Stimulated activated effector memory CD8-positive, alpha-beta T cell treated with anti-CD3 and anti-CD28 coated beads, Interleukin-12 subunit alpha, Interleukin-12 subunit beta, amount 100 ng/mL, for 72 hours (primary cell): ENCODE measurements around the gene TMPRSS2.
A peak's percentile ranks its signal among the peaks of the same experiment; 100 is the strongest.
"Not testable (repeated sequence)": the region's sequence is repeated elsewhere in the genome, so short reads cannot be mapped to it uniquely, and the experiment has no call there.

Experiments
- ATAC-seq: fragments of 150-1000 bp; cut with Tn5 transposase; 2 replicates; pipeline ENCODE4 v1.10.0; 2021
- DNase-seq, 2 donors: peaks; one replicate each; pipeline ENCODE4 v3.0.0; 2021 to 2022; ENCODE audit warnings: low spot score in 2 of 2
- H3K27ac Mint-ChIP-seq: one replicate; pipeline ENCODE4 v1.8.0; 2022; ENCODE audit warnings: mild to moderate bottlenecking, mixed read lengths
- H3K36me3 Mint-ChIP-seq: one replicate; pipeline ENCODE4 v1.8.0; 2022; ENCODE audit warnings: mild to moderate bottlenecking, mixed read lengths
- H3K4me1 Mint-ChIP-seq: one replicate; pipeline ENCODE4 v1.8.0; 2022; ENCODE audit warnings: mixed read lengths
- H3K4me3 Mint-ChIP-seq: one replicate; pipeline ENCODE4 v1.8.0; 2022; ENCODE audit warnings: mild to moderate bottlenecking, mixed read lengths
- H3K9me3 Mint-ChIP-seq: one replicate; pipeline ENCODE4 v1.8.0; 2022; ENCODE audit warnings: mixed read lengths

TMPRSS2 gene

DNA sequence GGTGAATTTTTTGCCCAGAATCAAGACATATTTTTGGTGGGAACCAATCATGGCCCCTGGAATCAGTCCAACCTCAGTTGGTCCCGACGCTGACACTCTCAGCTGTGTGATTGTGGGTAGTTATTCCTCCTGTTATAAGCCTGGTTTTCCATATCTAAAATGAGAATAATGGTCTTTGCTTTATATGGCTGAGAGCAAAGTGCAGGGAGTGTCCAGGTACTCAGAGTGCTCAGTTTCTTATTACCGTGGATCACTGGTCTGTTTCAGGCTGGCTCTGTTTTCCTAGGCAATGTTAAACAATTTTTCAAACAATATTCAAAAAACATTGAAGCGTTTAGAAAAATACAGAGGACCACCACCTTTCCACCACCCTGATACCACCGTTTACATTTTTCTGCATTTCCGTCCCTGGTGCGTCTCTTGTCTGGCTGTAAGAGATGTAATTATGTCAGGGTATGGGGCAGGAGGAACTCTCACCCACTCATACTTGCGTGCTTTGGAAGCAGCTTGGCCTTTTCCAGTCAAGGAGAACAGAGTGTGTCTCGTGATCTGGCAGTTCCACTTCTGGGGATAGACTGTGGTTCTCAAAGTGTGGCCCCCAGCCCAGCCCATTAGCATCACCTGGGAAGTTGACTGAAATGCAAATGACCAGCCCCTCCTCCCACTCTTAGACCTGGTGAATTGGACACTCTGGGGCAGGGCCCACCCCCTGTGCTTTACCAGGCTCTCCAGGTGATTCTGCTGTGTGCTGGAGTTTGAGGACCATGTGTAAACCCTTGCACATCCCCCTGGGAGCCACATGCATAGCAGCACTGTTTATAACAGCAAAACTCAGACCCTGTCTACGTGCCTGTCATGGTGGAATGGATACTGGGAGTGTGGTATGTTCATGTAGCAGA, 75.1 kb downstream of the TMPRSS2 start:
- ATAC-seq: no peak
- Mint-ChIP-seq H3K4me1 (no peaks in the 10 kb centered on the region), H3K27ac (no peak overlapping the region), H3K9me3 (no peaks in the 10 kb centered on the region), H3K4me3 (no peak overlapping the region), H3K36me3 (peaks cover 44% of the 10 kb centered on the region)
- DNase-seq: no peak

DNA sequence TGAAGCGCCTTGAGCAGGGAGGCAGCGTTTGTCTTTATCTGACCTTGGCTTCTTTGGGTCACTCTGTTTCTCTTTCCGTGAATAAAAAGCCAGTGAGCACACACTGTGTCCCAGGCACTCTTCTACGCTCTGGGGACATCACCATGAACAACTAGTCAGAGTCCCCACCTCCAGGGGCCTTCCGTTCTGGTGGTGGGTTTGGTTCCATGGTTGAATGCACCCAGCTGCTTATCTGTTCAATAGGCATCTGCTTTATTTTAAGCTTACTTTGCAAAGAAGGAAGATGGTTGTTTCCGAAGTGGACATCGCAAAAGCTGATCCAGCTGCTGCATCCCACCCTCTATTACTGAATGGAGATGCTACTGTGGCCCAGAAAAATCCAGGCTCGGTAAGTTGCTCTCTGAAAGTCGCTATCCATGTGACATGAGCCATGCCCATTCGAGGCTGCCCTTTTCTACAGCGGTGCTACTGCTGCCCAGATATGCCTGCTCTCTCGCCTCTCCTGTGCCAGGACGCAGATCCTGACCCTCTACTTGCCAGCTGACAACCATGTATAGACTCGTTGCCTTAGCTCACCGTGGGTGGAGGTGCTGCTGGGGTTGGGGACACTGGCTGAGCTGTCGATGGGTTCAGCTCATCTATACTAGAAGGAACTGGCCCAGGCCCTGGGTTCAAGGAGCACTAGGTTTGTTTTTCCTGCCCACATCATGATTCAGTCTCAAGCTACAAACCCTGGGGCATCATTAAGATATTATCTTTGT, 76.0 kb downstream of the TMPRSS2 start:
- no peaks in the 10 kb centered on the region for H3K4me1 Mint-ChIP-seq
- DNase-seq (no peak), ATAC-seq (peak; percentile 26)
- no peak overlapping the region for H3K27ac Mint-ChIP-seq
- H3K4me3 Mint-ChIP-seq: no peak overlapping the region
- H3K36me3 Mint-ChIP-seq: peaks cover 36% of the 10 kb centered on the region
- no peaks in the 10 kb centered on the region for H3K9me3 Mint-ChIP-seq

DNA sequence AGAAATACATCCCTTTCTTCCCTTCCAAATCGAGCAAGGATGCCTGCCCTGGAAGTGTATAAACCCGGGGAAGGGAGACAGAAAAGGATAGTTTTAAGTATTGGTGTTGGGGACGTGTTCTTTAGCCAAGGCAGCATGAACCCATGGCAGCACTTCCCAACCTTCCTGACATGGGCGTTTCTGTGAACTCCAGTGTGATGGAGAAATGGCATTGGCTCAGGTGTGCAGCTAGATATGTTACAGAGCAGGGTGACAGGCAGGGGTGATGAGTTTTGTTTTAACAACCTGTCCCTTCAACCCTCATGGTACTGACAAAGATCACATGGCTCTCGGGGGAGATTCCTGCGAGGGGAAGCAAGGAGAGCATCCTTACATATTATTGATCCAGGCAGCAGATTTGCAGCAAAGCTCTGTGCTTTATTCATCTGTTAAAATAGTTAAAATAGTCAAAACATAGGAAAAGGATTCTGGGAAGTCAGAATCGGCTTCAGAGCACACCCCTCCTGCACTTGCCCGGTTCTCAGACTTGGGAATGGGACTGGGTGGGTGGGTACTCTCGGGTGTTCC, 78.0 kb downstream of the TMPRSS2 start:
- H3K36me3 Mint-ChIP-seq: peaks cover 22% of the 10 kb centered on the region
- H3K9me3 Mint-ChIP-seq: no peaks in the 10 kb centered on the region
- no peak for DNase-seq
- H3K27ac Mint-ChIP-seq: no peak overlapping the region
- H3K4me1 Mint-ChIP-seq: peaks cover 10% of the 10 kb centered on the region
- ATAC-seq: no peak
- H3K4me3 Mint-ChIP-seq: no peak overlapping the region

DNA sequence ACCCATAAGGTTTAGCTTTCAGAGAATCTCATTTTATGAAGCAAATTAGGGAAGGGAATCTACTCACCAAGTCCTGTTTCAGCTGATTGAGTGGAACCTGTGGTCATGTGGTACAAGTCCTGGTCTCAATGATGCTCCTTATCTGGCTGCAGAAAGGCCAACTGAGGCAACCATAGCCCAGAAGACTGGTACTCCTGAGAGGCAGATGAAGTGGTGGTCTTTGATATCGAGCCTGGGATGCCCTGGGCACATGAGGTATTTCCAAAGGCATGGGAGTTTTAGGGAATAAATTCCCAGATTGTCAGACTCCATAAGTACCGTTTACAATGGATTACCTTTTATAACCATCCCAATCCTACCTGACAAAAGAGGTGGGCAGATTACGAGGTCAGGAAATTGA, 78.7 kb downstream of the TMPRSS2 start:
- no peak for ATAC-seq
- Mint-ChIP-seq H3K36me3 (peaks cover 16% of the 10 kb centered on the region), H3K4me3 (no peak overlapping the region), H3K4me1 (peaks cover 10% of the 10 kb centered on the region), H3K27ac (no peak overlapping the region), H3K9me3 (no peaks in the 10 kb centered on the region)
- DNase-seq: no peak

DNA sequence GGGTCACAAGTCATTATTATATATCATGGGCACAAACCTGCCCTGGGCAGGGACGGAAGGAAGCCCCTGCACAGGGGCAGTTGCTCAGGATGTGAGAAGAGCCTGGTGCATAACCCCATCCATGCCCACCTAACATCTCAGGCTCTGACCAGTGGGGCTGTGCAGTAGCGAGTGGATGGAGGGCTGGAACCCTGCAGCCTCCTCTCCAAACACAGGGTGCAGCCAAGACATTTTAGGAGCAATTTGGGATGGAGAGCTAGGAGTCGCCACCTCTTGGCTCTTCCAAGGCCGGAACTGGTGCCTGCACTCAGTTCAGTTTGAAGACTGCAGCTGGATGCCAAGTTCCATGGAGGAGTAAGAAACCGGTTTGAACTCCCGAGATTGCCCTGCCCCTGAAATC, 79.1 kb downstream of the TMPRSS2 start:
- Mint-ChIP-seq H3K4me3 (no peak overlapping the region), H3K36me3 (peaks cover 14% of the 10 kb centered on the region), H3K4me1 (peaks cover 12% of the 10 kb centered on the region), H3K9me3 (no peaks in the 10 kb centered on the region), H3K27ac (no peak overlapping the region)
- ATAC-seq (no peak), DNase-seq (no peak)

DNA sequence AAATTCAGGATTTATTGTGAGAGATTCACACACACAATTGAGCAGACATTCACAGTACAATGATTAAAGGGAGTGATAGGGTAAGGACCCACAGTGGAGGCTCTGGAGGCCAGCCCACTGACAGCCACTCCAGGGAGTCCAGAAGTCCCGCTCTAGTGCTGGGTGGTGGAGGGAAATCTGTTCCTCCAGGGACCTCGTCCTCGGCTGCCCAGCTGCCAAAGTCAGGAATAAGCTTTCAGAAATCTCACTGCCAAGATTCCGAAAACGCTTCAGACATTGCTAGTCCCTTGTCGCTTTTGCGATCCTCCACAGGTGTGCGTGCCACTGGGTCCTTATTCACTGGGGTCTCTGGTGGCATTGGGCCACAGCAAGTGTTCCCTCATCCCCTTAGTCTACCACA, 79.6 kb downstream of the TMPRSS2 start:
- Mint-ChIP-seq H3K9me3 (no peaks in the 10 kb centered on the region), H3K4me1 (peaks cover 17% of the 10 kb centered on the region), H3K4me3 (no peak overlapping the region), H3K36me3 (peaks cover 14% of the 10 kb centered on the region), H3K27ac (no peak overlapping the region)
- no peak for ATAC-seq
- no peak for DNase-seq

DNA sequence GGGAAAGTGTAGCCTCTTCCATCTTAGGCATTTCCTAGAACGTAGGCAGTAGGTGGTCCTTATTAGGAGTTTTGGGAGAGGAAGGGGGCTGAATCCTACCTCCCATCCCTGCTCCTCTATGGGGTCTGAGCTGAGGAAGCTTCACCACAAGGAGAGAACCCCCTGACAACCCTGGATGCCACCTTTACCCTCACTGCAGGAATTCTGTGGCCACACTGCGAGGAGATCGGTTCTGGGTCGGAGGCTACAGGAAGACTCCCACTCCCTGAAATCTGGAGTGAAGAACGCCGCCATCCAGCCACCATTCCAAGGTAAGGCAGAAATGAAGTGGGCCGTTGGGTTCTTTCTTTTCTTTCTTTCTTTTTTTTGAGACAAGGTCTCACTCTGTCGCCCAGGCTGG, 80.4 kb downstream of the TMPRSS2 start:
- Mint-ChIP-seq H3K4me1 (peaks cover 19% of the 10 kb centered on the region), H3K27ac (no peak overlapping the region)

DNA sequence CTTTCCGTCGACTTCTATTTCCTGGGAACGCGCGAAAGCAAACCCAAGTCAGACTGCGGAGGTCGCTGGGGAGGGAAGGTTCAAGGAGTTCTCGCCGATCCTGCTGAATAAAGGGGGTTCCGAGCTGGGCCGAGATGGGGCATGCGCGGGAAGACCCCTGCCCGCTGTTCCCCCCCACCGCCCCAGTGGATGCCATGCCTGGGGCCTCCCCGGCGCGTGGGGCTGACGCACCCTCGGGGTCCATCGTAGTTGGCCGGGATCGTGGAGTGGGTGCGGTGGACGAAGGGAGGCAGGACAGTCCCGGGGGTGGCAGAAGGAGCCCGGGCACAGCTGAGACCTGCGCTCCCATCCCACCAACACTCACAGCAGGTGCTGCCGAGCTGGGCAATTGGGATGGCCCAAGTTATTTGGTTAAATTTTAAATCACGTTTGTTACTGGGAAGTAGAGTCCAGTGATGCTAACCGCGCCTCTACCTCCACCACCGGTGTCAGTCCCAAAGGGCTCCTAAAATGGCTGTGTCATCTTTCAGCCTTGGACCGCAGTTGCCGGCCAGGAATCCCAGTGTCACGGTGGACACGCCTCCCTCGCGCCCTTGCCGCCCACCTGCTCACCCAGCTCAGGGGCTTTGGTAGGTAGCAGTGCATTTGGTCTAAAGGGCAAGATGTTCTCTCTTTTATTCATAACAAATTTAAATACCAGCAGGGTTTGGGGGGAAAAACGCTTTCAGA, 81.1 kb downstream of the TMPRSS2 start:
- H3K36me3 Mint-ChIP-seq: peaks cover 10% of the 10 kb centered on the region
- peaks cover 19% of the 10 kb centered on the region for H3K4me1 Mint-ChIP-seq
- no peak for ATAC-seq
- H3K9me3 Mint-ChIP-seq: no peaks in the 10 kb centered on the region
- peak overlapping the region; percentile 90 for H3K27ac Mint-ChIP-seq
- H3K4me3 Mint-ChIP-seq: peak overlapping the region; percentile 86
- DNase-seq: no peak

More for the DNA sequence above, 80.4 kb downstream of the TMPRSS2 start:
- H3K9me3 Mint-ChIP-seq: no peaks in the 10 kb centered on the region
- DNase-seq (no peak), ATAC-seq (no peak)
- H3K36me3 Mint-ChIP-seq: peaks cover 14% of the 10 kb centered on the region
- peak overlapping the region; percentile 86 for H3K4me3 Mint-ChIP-seq

DNA sequence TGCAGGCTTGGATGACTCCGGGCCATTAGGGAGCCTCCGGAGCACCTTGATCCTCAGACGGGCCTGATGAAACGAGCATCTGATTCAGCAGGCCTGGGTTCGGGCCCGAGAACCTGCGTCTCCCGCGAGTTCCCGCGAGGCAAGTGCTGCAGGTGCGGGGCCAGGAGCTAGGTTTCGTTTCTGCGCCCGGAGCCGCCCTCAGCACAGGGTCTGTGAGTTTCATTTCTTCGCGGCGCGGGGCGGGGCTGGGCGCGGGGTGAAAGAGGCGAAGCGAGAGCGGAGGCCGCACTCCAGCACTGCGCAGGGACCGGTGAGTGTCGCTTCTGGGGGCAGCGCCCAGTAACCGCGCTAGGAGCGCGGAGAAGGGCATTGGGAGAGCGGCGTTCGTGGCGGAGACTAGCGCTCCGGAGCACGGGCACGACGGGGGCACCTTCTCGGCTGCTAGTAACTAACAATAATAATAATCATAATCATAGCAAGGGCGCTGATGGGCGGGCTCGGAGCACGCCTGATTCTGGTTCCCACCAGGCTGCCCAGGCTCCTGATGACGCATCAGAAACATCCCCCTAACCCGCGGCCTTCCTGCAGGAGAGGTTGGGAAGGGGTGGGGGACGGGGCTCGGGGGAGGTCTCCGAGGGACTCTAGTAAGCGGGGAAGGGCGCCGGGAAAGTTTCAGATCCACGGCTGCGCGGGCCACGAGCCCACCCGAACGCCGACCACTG, 81.8 kb downstream of the TMPRSS2 start, which contains the start of gene MX1:
MX1 (plus strand) TSS at position 286 of the 722 bp plus-strand sequence. CDS start 5,832 bp downstream, outside the sequence.
- no peaks in the 10 kb centered on the region for H3K9me3 Mint-ChIP-seq
- peaks cover 6% of the 10 kb centered on the region for H3K36me3 Mint-ChIP-seq
- ATAC-seq (peak; percentile 97), DNase-seq (peak; percentile 56 to 86)
- H3K27ac Mint-ChIP-seq: peak within 1 kb of the TSS; percentile 90
- peaks cover 20% of the 10 kb centered on the region for H3K4me1 Mint-ChIP-seq
- peak within 1 kb of the TSS; percentile 86 for H3K4me3 Mint-ChIP-seq

DNA sequence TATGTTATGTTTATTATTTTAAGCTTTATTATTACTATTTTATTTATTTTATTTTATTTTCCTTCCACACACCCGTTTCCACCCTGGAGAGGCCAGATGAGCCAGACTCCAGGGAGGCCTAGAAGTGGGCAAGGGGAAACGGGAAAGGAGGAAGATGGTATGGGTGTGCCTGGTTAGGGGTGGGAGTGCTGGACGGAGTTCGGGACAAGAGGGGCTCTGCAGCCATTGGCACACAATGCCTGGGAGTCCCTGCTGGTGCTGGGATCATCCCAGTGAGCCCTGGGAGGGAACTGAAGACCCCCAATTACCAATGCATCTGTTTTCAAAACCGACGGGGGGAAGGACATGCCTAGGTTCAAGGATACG, 82.4 kb downstream of the TMPRSS2 start:
- ATAC-seq (no peak), DNase-seq (no peak)
- no peaks in the 10 kb centered on the region for H3K9me3 Mint-ChIP-seq
- H3K4me1 Mint-ChIP-seq: peaks cover 25% of the 10 kb centered on the region
- peaks cover 6% of the 10 kb centered on the region for H3K36me3 Mint-ChIP-seq
- peak overlapping the region; percentile 86 for H3K4me3 Mint-ChIP-seq
- H3K27ac Mint-ChIP-seq: peak overlapping the region; percentile 90

DNA sequence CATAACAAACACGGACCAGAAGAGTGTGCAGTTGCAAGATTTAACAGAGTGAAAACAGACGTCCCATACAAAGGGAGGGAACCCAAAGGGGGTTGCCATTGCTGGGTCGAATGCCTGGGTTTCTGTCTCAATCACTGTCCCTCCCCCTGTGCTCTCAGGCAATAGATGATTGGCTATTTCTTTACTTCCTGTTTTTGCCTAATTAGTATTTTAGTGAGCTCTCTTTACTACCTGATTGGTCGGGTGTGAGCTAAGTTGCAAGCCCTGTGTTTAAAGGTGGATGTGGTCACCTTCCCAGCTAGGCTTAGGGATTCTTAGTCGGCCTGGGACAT, 84.7 kb downstream of the TMPRSS2 start:
- H3K4me3 Mint-ChIP-seq: not testable (repeated sequence)

DNA sequence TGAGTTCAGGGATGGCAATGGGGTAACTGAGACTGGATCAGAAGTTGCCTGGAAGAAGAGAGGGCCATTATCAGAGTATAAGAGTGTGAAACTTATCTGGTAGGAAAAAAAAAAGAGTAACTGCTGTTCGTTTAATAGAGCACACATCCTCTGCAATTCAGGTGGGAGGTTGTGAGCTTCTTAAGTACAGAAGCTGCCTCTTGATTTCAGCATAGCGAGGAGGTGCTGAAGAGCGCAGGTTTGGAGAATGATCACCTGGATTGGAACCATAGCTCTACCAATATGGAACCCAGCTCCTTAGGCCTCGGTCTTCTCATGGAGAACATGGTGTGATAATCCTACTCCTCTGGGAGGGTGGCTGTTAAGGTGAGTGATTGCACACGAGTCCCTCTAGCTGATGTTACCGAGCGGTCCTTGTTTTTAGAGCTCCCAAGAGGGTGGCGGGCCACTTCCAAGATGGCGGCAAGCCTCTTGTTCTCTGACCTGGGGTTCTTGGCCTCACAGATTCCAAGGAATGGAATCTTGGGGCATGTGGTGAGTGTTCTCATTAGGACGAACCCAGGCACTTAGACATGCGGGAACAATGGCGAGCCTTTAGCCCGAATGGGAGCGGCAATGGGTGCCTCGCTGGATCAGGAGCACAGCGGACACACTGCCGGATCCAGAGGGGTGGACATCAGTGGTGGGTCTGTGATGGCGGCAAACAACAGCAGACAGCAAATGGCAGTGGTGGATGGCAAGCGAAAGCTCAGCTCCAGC, 85.2 kb downstream of the TMPRSS2 start:
- ATAC-seq (no peak), DNase-seq (no peak)
- Mint-ChIP-seq H3K4me3 (no peak overlapping the region), H3K9me3 (no peaks in the 10 kb centered on the region), H3K36me3 (peaks cover 6% of the 10 kb centered on the region), H3K27ac (peak overlapping the region; percentile 63), H3K4me1 (peaks cover 32% of the 10 kb centered on the region)

More for the DNA sequence above, 84.7 kb downstream of the TMPRSS2 start:
- ATAC-seq, H3K36me3 Mint-ChIP-seq, H3K9me3 Mint-ChIP-seq, DNase-seq: not testable (repeated sequence)
- peak overlapping the region; percentile 63 for H3K27ac Mint-ChIP-seq
- H3K4me1 Mint-ChIP-seq: peaks cover 32% of the 10 kb centered on the region

DNA sequence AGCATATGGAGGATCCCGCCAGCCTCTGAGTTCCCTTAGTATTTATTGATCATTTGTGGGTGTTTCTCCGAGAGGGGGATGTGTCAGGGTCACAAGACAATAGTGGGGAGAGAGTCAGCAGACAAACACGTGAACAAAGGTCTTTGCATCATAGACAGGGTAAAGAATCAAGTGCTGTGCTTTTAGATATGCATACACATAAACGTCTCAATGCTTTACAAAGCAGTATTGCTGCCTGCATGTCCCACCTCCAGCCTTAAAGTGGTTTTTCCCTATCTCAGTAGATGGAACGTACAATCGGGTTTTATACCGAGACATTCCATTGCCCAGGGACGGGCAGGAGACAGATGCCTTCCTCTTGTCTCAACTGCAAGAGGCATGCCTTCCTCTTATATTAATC, 87.0 kb downstream of the TMPRSS2 start:
- DNase-seq, ATAC-seq, H3K9me3 Mint-ChIP-seq, H3K36me3 Mint-ChIP-seq: not testable (repeated sequence)
- peaks cover 28% of the 10 kb centered on the region for H3K4me1 Mint-ChIP-seq
- peak overlapping the region; percentile 78 for H3K4me3 Mint-ChIP-seq
- H3K27ac Mint-ChIP-seq: peak overlapping the region; percentile 89
